PC-3 (cell line): ENCODE results near the gene SEMA4A. TPM values are rescaled to one million over a fixed set of nuclear protein-coding genes. Genes with fewer than 3 reads are reported as not detected.
A peak's percentile ranks its signal among the peaks of the same experiment; 100 is the strongest.

Source experiments
- ATAC-seq: fragments of 200-7000 bp; cut with Tn5 transposase; 2 replicates; pipeline ENCODE4 v1.9.1; 2020; ENCODE audit warnings: mild to moderate bottlenecking, moderate library complexity
- BruUV-seq: library from RNA; stranded (reverse); fragments of 400-500 nt; replicated peaks from 2 replicates; lab custom pipeline; 2021; lab: Mats Ljungman, UMichigan
- CTCF ChIA-PET: fragments of 300-600 bp; sonication (Branson Sonifier 250); formaldehyde crosslinking; loops from one replicate; lab custom pipeline; 2022; ENCODE audit warnings: antibody characterized with exemption; lab: Charles Lee
- POLR2A ChIA-PET: fragments of 300-600 bp; sonication (Branson Sonifier 250); formaldehyde crosslinking; loops from one replicate; lab custom pipeline; 2022; ENCODE audit warnings: antibody characterized with exemption; ENCODE audit not compliant: unreplicated experiment; lab: Charles Lee
- DNase-seq: peaks from one replicate; pipeline ENCODE4 v3.0.0-alpha.2; 2015
- H2AFZ ChIP-seq: fragments of 300-600 bp; sonication (generic); 2 replicates; pipeline ENCODE4 v1.6.0; 2016; ENCODE audit warnings: antibody characterized with exemption, low read length
- H3F3A ChIP-seq: fragments of 300-600 bp; sonication (generic); one replicate; pipeline ENCODE4 v1.6.0; 2017; ENCODE audit warnings: antibody characterized with exemption, low read length, control low read depth, mild to moderate bottlenecking; ENCODE audit not compliant: unreplicated experiment
- H3K27ac ChIP-seq: fragments of 300-600 bp; sonication (generic); 2 replicates; pipeline ENCODE4 v1.5.1; 2016; ENCODE audit warnings: mild to moderate bottlenecking, low read length
- H3K27me3 ChIP-seq: fragments of 300-600 bp; sonication (generic); 2 replicates; pipeline ENCODE4 v1.6.1; 2016; ENCODE audit warnings: low read length, mixed read lengths
- H3K36me3 ChIP-seq: fragments of 300-600 bp; sonication (generic); 2 replicates; pipeline ENCODE4 v1.6.1; 2016; ENCODE audit warnings: low read depth, mixed run types, low read length, mixed read lengths
- H3K4me1 ChIP-seq: fragments of 300-600 bp; sonication (generic); 2 replicates; pipeline ENCODE4 v1.5.1; 2016; ENCODE audit warnings: low read length; ENCODE audit not compliant: insufficient read depth
- H3K4me2 ChIP-seq: fragments of 300-600 bp; sonication (generic); 2 replicates; pipeline ENCODE4 v1.6.0; 2016; ENCODE audit warnings: low read length
- H3K4me3 ChIP-seq: fragments of 300-600 bp; sonication (generic); 2 replicates; pipeline ENCODE4 v1.5.1; 2016; ENCODE audit warnings: mild to moderate bottlenecking, low read length, mixed read lengths
- H3K79me2 ChIP-seq: fragments of 300-600 bp; sonication (generic); 2 replicates; pipeline ENCODE4 v1.6.1; 2017; ENCODE audit warnings: low read length, mixed read lengths
- H3K9ac ChIP-seq: fragments of 300-600 bp; sonication (generic); 2 replicates; pipeline ENCODE4 v1.6.0; 2016; ENCODE audit warnings: mild to moderate bottlenecking, low read length
- H3K9me2 ChIP-seq: fragments of 300-600 bp; sonication (generic); replicated peaks from 2 replicates; pipeline ENCODE4 v1.6.1; 2016; ENCODE audit warnings: mixed run types, low read length, mixed read lengths
- H3K9me3 ChIP-seq: fragments of 300-600 bp; sonication (generic); 2 replicates; pipeline ENCODE4 v1.6.1; 2016; ENCODE audit warnings: low read length, mixed read lengths
- H4K20me1 ChIP-seq: fragments of 300-600 bp; sonication (generic); 2 replicates; pipeline ENCODE4 v1.6.1; 2016; ENCODE audit warnings: low read length, mixed read lengths
- EZH2 ChIP-seq: fragments of 300-600 bp; sonication (generic); IDR thresholded peaks from one replicate; pipeline ENCODE4 v1.6.1; 2017; ENCODE audit warnings: antibody characterized with exemption, mild to moderate bottlenecking, low read length; ENCODE audit not compliant: unreplicated experiment
- EZH2phosphoT487 ChIP-seq: fragments of 300-600 bp; sonication (generic); IDR thresholded peaks from 2 replicates; pipeline ENCODE4 v1.6.1; 2018; ENCODE audit warnings: mild to moderate bottlenecking, antibody characterized with exemption, low read length, borderline replicate concordance
- intact Hi-C: fragments of 100-400 bp; cut with micrococcal nuclease; formaldehyde crosslinking; loops from 2 replicates; pipeline ENCODE4 v1.9.0; 2023
- total RNA-seq: library from RNA; depleted of rRNA; stranded (reverse); fragments of >200 nt; gene quantifications from 2 replicates; pipeline ENCODE4 v1.2.3, GENCODE V29; 2014
- TF ChIP-seq, protein P1 (sequence below): fragments of 300-600 bp; sonication (generic); conservative IDR thresholded peaks from 2 replicates; pipeline ENCODE4 v1.5.1; 2017; ENCODE audit warnings: antibody characterized with exemption, low read depth, mild to moderate bottlenecking, low read length

SEMA4A gene
- total RNA-seq, 1 experiment from 2014 or later, result 5.8 TPM

DNA sequence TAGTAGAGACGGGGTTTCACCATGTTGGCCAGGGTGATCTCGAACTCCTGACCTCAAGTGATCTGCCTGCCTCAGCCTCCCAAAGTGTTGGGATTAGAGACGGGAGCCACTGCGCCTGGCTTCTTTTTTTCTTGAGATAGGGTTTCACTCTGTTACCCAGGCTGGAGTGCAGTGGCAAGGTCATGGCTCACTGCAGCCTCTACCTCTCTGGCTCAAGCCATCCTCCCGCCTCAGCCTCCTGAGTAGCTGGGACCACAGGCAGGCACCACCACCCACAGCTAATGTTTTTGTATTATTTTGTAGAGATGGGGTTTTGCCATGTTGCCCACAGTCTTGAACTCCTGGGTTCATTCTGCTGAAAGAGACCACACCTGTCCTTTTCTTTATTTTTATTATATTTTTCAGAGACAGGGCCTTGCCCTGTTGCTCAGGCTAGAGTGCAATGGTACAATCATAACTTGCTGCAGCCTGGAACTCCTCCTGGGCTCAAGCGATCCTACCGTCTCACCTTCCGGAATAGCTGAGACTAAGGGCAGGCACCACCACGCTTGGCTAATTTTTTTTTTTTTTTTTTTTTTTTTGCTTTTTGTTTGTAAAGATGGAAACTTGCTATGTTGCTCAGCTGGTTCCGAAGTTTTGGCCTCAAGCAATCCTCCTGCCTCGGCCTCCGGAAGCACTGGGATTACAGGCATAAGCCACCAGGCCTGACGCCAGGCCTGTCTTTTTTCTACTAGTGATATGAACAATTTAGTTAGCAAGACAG is 35.8 kb upstream of the SEMA4A start:
- Histone ChIP-seq H3K79me2 (peaks cover 81% of the 10 kb centered on the region), H3K27ac (peak overlapping the region; percentile 35), H2AFZ (no peak overlapping the region), H3K4me3 (peak overlapping the region; percentile 86), H3K9me2 (no peaks in the 10 kb centered on the region), H3K4me2 (peak overlapping the region; percentile 93), H3K4me1 (peaks cover 63% of the 10 kb centered on the region), H3F3A (no peaks in the 10 kb centered on the region), H3K36me3 (peaks cover 27% of the 10 kb centered on the region), H3K9ac (peak overlapping the region; percentile 48), H3K9me3 (no peaks in the 10 kb centered on the region), H4K20me1 (peaks cover 68% of the 10 kb centered on the region), H3K27me3 (no peaks in the 10 kb centered on the region)
- ChIA-PET CTCF (interaction anchor here (1.2 to 1.6 kb wide), 2 partner anchors 11 to 12 kb away, joined by 6 read pairs; no protein-coding TSS in a partner anchor), POLR2A (interaction anchor here (1.1 kb wide), 1 partner anchor 17 kb away, joined by 6 read pairs; no protein-coding TSS in a partner anchor)
- intact Hi-C loops, result no loop called here
- ATAC-seq (no peak), DNase-seq (peak; percentile 45)
- BruUV-seq, result no TSS peak
- TF ChIP-seq, protein P1, sequence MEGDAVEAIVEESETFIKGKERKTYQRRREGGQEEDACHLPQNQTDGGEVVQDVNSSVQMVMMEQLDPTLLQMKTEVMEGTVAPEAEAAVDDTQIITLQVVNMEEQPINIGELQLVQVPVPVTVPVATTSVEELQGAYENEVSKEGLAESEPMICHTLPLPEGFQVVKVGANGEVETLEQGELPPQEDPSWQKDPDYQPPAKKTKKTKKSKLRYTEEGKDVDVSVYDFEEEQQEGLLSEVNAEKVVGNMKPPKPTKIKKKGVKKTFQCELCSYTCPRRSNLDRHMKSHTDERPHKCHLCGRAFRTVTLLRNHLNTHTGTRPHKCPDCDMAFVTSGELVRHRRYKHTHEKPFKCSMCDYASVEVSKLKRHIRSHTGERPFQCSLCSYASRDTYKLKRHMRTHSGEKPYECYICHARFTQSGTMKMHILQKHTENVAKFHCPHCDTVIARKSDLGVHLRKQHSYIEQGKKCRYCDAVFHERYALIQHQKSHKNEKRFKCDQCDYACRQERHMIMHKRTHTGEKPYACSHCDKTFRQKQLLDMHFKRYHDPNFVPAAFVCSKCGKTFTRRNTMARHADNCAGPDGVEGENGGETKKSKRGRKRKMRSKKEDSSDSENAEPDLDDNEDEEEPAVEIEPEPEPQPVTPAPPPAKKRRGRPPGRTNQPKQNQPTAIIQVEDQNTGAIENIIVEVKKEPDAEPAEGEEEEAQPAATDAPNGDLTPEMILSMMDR, result no peak
- TF ChIP-seq EZH2phosphoT487 (no peak), EZH2 (no peak)

DNA sequence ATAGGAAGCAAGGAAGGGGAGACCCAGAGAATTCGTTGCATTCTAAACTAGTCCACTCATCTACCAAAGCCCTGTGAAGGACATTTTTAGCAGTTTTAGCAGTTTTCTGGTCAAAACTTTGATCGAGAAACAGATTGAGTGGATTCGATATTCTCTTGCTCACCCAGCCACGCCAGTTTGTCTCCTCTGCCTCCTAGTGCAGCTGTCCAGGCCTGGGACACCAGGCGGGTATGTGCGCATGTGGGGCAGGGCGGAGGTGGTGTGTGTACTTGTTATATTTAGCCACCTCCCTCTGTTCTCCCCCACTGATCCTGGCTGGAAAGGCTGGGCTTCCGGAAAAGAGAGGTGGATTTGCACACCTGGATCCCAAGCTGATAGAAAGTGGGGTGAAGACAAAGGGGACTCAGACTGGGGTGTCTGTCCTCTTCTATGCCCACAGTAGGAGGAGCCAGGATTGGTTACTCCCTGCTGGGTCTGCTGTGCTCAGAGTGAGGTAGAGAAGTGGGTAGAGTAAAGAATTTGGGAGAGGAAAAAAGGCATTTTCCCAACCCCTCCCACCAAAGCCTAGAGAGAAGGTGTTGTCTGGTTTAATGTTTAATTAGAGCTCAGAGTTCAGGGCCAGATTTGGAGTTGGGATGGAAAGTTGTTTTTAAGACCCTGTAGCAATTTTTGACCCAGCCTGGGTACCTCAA is 35.1 kb upstream of the SEMA4A start:
- H3F3A ChIP-seq, result peaks cover 4% of the 10 kb centered on the region
- no peak for TF ChIP-seq EZH2phosphoT487
- no peak for TF ChIP-seq EZH2
- TF ChIP-seq, protein P1, result no peak
- ChIA-PET POLR2A (interaction anchor here (0.6 to 1.6 kb wide), 3 partner anchors 10 to 18 kb away, joined by 3 to 8 read pairs (median 6); no protein-coding TSS in a partner anchor), CTCF (interaction anchor here (0.6 to 1.6 kb wide), 3 partner anchors 10 to 28 kb away, joined by 3 to 6 read pairs (median 6); no protein-coding TSS in a partner anchor)
- ATAC-seq (no peak), DNase-seq (peak; percentile 58)
- H3K9me2 ChIP-seq, result no peaks in the 10 kb centered on the region
- H3K9ac ChIP-seq, result peak overlapping the region; percentile 48
- H3K27ac ChIP-seq, result peak overlapping the region; percentile 35
- H3K4me1 ChIP-seq, result peaks cover 64% of the 10 kb centered on the region
- H4K20me1 ChIP-seq, result peaks cover 70% of the 10 kb centered on the region
- H3K9me3 ChIP-seq, result no peaks in the 10 kb centered on the region
- no peak overlapping the region for H2AFZ ChIP-seq
- peaks cover 88% of the 10 kb centered on the region for H3K79me2 ChIP-seq
- no peaks in the 10 kb centered on the region for H3K27me3 ChIP-seq
- H3K36me3 ChIP-seq, result peaks cover 27% of the 10 kb centered on the region
- intact Hi-C loops, result no loop called here
- BruUV-seq, result TSS peak; percentile 0
- peak overlapping the region; percentile 93 for H3K4me2 ChIP-seq
- peak overlapping the region; percentile 86 for H3K4me3 ChIP-seq
